OCI-LY1 (cell line): ENCODE data around the gene PLAC8.
"Not testable (repeated sequence)": the region's sequence is repeated elsewhere in the genome, so short reads cannot be mapped to it uniquely, and the experiment has no call there.

Experiments used
- H2AFZ ChIP-seq: fragments of 200-600 bp; sonication (generic), shearing (Covaris generic); 2 replicates; pipeline ENCODE4 v1.6.0; 2014; ENCODE audit warnings: antibody characterized with exemption, mild to moderate bottlenecking, low read length
- H3F3A ChIP-seq: fragments of 200-600 bp; sonication (generic), shearing (Covaris generic); 2 replicates; pipeline ENCODE4 v1.6.0; 2014; ENCODE audit warnings: mild to moderate bottlenecking, antibody characterized with exemption, low read length, moderate library complexity; ENCODE audit not compliant: insufficient read depth
- H3K27ac ChIP-seq: fragments of 200-600 bp; sonication (generic); 2 replicates; pipeline ENCODE4 v1.5.1; 2014; ENCODE audit warnings: low read length, mixed run types, mild to moderate bottlenecking, low read depth; ENCODE audit not compliant: poor library complexity, severe bottlenecking
- H3K27me3 ChIP-seq: fragments of 200-600 bp; sonication (generic); 2 replicates; pipeline ENCODE4 v1.6.0; 2014; ENCODE audit warnings: antibody characterized with exemption, mild to moderate bottlenecking, low read length, moderate library complexity; ENCODE audit not compliant: insufficient read depth
- H3K36me3 ChIP-seq: fragments of 200-600 bp; sonication (generic); 2 replicates; pipeline ENCODE4 v1.6.1; 2014; ENCODE audit warnings: mild to moderate bottlenecking, antibody characterized with exemption, low read length, moderate library complexity, mixed read lengths; ENCODE audit not compliant: insufficient read depth
- H3K4me1 ChIP-seq: fragments of 200-600 bp; sonication (generic); 2 replicates; pipeline ENCODE4 v1.5.1; 2014; ENCODE audit warnings: mild to moderate bottlenecking, low read length, moderate library complexity; ENCODE audit not compliant: insufficient read depth, severe bottlenecking
- H3K4me2 ChIP-seq: fragments of 200-600 bp; sonication (generic), shearing (Covaris generic); 2 replicates; pipeline ENCODE4 v1.6.1; 2014; ENCODE audit warnings: low read length
- H3K4me3 ChIP-seq: fragments of 200-600 bp; sonication (generic); 2 replicates; pipeline ENCODE4 v1.5.1; 2014; ENCODE audit warnings: low read length, low read depth, mild to moderate bottlenecking, mixed read lengths; ENCODE audit not compliant: poor library complexity, severe bottlenecking
- H3K79me2 ChIP-seq: fragments of 200-600 bp; shearing (Covaris generic); 2 replicates; pipeline ENCODE4 v1.6.1; 2016; ENCODE audit warnings: mixed run types, low read length, mixed read lengths; ENCODE audit not compliant: insufficient read depth
- H3K9ac ChIP-seq: fragments of 200-600 bp; sonication (generic), shearing (Covaris generic); 2 replicates; pipeline ENCODE4 v1.6.1; 2014; ENCODE audit warnings: mild to moderate bottlenecking, low read length, mixed read lengths
- H3K9me2 ChIP-seq: fragments of 200-600 bp; sonication (generic), shearing (Covaris generic); 2 replicates; pipeline ENCODE4 v1.6.1; 2014; ENCODE audit warnings: low read depth, mild to moderate bottlenecking, low read length, mixed read lengths
- H3K9me3 ChIP-seq: fragments of 200-600 bp; shearing (Covaris generic); 2 replicates; pipeline ENCODE4 v1.6.1; 2014; ENCODE audit warnings: low read length, mixed read lengths
- H4K20me1 ChIP-seq: fragments of 200-600 bp; sonication (generic), shearing (Covaris generic); 2 replicates; pipeline ENCODE4 v1.6.0; 2016; ENCODE audit warnings: mild to moderate bottlenecking, low read length; ENCODE audit not compliant: insufficient read depth
- EZH2 ChIP-seq: fragments of 200-600 bp; sonication (generic), shearing (Covaris generic); IDR thresholded peaks from 2 replicates; pipeline ENCODE4 v1.8.0; 2017; ENCODE audit warnings: borderline replicate concordance, mixed run types, mild to moderate bottlenecking, antibody characterized with exemption, low read length, moderate library complexity, mixed read lengths
- TF ChIP-seq, protein P1 (sequence below): fragments of 200-600 bp; sonication (generic), shearing (Covaris generic); IDR thresholded peaks from 2 replicates; pipeline ENCODE4 v1.5.1; 2017; ENCODE audit warnings: mild to moderate bottlenecking, antibody characterized with exemption, low read length, moderate library complexity, mixed read lengths

Gene PLAC8

DNA sequence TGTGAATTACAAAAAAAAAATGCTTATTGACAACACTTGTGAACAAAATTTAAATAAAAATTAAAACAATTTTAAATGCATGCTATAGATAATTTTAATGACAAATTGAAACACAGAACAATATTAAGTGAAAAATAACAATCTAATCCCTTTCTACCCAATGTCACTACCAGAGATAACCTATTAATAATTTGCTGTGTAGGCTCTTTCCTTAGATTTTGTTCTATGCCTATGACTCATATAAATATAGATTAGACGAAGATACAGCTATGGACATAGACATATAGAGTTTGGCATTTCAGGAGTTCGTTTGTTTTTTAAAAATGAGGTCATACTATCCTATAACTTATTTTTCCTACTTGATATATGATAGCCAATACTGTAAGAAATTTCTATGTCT, 18.1 kb downstream of the PLAC8 start:
- H3K4me3 ChIP-seq, result no peak overlapping the region
- H3F3A ChIP-seq, result no peaks in the 10 kb centered on the region
- H3K79me2 ChIP-seq, result no peaks in the 10 kb centered on the region
- no peaks in the 10 kb centered on the region for H3K36me3 ChIP-seq
- H3K4me1 ChIP-seq, result no peaks in the 10 kb centered on the region
- H3K27me3 ChIP-seq, result no peaks in the 10 kb centered on the region
- no peaks in the 10 kb centered on the region for H4K20me1 ChIP-seq
- H3K27ac ChIP-seq, result no peak overlapping the region
- H3K9me2 ChIP-seq, result no peaks in the 10 kb centered on the region
- no peaks in the 10 kb centered on the region for H3K9me3 ChIP-seq
- no peak overlapping the region for H2AFZ ChIP-seq
- no peak overlapping the region for H3K4me2 ChIP-seq
- H3K9ac ChIP-seq, result no peak overlapping the region
- TF ChIP-seq, protein P1, sequence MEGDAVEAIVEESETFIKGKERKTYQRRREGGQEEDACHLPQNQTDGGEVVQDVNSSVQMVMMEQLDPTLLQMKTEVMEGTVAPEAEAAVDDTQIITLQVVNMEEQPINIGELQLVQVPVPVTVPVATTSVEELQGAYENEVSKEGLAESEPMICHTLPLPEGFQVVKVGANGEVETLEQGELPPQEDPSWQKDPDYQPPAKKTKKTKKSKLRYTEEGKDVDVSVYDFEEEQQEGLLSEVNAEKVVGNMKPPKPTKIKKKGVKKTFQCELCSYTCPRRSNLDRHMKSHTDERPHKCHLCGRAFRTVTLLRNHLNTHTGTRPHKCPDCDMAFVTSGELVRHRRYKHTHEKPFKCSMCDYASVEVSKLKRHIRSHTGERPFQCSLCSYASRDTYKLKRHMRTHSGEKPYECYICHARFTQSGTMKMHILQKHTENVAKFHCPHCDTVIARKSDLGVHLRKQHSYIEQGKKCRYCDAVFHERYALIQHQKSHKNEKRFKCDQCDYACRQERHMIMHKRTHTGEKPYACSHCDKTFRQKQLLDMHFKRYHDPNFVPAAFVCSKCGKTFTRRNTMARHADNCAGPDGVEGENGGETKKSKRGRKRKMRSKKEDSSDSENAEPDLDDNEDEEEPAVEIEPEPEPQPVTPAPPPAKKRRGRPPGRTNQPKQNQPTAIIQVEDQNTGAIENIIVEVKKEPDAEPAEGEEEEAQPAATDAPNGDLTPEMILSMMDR, result no peak
- no peak for TF ChIP-seq EZH2

DNA sequence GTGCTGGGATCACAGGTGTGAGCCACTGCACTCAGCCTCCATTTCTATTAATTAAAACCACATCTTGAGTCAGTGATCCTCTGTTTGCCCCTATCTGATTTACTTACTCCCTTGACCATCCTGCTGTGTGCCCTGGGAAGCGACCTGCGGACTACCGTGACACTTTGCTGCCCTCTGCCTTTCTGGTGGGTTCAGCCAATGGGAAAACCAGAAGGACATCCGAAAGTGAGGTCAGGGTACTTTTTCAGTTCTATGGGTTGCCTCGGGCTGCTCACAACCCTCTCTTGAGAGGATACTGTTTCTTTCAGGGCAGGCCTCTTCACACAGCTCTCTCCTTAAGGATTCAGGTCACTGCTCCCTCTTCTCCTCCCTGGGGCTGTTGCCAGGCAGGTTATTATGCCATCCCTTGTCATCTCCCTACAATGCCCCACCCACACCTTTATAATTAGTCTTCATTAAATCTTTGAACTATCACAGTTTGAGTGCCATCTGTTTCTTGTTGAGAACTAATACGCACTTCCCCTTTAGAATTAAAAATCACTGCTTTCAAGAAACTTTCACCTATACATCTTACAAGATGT, 21.4 kb downstream of the PLAC8 start:
- no peaks in the 10 kb centered on the region for H4K20me1 ChIP-seq
- H3K36me3 ChIP-seq, result no peaks in the 10 kb centered on the region
- no peaks in the 10 kb centered on the region for H3K27me3 ChIP-seq
- no peak overlapping the region for H3K4me3 ChIP-seq
- H3K79me2 ChIP-seq, result no peaks in the 10 kb centered on the region
- H3K9ac ChIP-seq, result no peak overlapping the region
- H3K9me2 ChIP-seq, result no peaks in the 10 kb centered on the region
- H3K9me3 ChIP-seq, result no peaks in the 10 kb centered on the region
- H3K27ac ChIP-seq, result no peak overlapping the region
- no peak overlapping the region for H2AFZ ChIP-seq
- H3K4me1 ChIP-seq, result no peaks in the 10 kb centered on the region
- H3K4me2 ChIP-seq, result no peak overlapping the region
- no peaks in the 10 kb centered on the region for H3F3A ChIP-seq
- no peak for TF ChIP-seq EZH2
- TF ChIP-seq, protein P1, result no peak

DNA sequence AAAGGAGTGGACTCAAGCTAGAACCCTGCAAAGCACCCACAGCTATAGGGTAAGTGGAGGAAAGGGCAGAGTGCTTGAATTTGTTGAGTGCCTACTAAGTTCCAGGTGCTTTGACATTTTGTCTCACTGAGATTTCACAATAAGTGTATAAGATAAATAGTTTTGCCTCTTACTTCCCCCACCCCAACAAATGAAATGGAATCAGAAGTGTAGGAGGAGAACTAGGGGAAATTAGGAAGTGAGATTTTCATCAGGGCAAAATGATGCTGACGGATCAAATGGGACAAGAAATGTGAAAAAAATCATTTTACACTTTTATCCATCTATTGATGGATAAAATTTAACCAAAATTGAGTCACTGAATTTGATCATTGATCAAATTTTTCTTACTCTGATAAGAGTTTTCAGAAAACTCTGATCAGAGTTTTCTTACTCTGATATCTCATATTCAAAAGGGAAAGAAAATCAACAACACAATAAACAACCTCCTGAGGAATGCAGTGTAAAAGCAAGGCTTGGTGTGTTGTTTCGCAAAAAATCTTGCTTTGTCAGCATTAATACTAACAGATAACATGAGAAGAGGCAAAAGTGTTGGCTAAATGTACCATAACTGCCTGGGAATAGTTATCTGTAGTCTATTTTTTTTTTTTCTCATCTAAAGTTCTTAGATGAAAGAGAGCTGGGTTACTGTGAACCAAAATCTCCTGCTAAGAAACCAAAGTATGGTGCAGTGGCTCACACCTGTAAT, 24.9 kb downstream of the PLAC8 start:
- Histone ChIP-seq H3K9ac (no peak overlapping the region), H3K27ac (no peak overlapping the region), H3K4me2 (no peak overlapping the region), H2AFZ (no peak overlapping the region), H3F3A (no peaks in the 10 kb centered on the region), H3K9me2 (no peaks in the 10 kb centered on the region), H3K36me3 (no peaks in the 10 kb centered on the region), H3K27me3 (no peaks in the 10 kb centered on the region), H3K79me2 (no peaks in the 10 kb centered on the region), H4K20me1 (no peaks in the 10 kb centered on the region), H3K4me1 (no peaks in the 10 kb centered on the region), H3K9me3 (no peaks in the 10 kb centered on the region), H3K4me3 (no peak overlapping the region)
- TF ChIP-seq, protein P1, result no peak
- TF ChIP-seq EZH2, result no peak

DNA sequence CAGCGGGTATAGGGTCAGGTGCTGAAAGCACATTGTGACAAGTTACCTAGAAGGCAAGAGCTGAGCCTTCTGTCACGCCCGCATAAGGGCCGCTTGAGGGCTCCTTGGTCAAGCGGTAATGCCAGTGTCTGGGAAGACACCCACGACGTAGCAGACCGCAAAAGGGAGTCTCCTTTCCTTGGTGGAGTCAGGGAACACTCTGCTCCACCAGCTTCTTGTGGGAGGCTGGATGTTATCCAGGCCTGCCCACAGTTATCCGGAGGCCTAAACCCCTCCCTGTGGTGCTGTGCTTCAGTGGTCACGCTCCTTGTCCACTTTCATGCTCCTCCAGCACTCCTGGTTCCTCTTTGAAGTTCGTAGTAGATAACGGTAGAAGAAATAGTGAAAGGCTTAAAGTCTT, 29.6 kb downstream of the PLAC8 start:
- H3K9me3 ChIP-seq, H3K4me2 ChIP-seq, H3K27ac ChIP-seq, H2AFZ ChIP-seq, H3K4me3 ChIP-seq, H3F3A ChIP-seq, H3K9ac ChIP-seq, H3K79me2 ChIP-seq, H4K20me1 ChIP-seq, H3K27me3 ChIP-seq, H3K4me1 ChIP-seq, H3K9me2 ChIP-seq, H3K36me3 ChIP-seq: not testable (repeated sequence)
